ENCODE data around the gene MAP7D1.
"Not testable (repeated sequence)": the region's sequence is repeated elsewhere in the genome, so short reads cannot be mapped to it uniquely, and the experiment has no call there.

The MAP7D1 gene

GRCh38 chr1:36172017-36172747 is 16.2 kb downstream of the MAP7D1 start:
- DNase-seq, result no peak

DNA sequence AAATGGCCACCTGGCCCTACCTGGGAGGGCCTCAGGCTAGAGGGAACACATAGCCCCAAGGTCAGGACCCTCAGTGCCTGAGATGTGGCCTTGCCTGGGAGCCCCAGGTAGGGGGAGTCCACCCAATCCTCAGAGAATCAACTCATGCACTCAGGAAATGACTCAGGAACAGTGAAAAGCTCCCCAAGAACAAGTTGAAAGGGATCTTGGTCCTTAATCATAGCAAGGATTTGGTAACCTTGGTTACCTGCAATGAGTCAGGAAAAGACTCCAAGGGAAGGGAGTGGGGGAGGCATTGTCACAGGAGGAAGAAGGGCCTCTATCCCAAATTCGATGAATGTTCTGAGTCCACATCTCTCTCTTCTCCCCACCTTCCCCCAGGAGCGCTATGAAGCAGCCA is 17.0 kb downstream of the MAP7D1 start:
- DNase-seq, result no peak

DNA sequence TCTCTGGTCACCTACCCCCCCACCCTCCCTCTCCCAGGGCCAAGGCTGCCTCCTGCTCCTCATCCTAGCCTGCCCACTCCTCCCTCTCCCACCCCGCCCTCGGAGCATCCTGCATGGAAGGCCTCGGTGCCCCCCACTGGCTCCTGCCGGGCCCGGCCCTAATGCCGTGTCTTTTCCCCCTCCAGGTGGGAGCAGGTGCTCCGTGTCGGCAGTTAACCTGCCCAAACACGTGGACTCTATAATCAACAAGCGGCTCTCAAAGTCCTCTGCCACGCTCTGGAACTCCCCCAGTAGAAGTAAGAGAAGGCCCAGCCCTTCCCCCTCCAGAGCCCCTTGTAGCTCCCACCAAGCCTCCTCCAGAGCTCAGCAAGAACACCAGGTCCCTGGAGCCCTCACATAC is 18.8 kb downstream of the MAP7D1 start:
- no peak for DNase-seq

DNA sequence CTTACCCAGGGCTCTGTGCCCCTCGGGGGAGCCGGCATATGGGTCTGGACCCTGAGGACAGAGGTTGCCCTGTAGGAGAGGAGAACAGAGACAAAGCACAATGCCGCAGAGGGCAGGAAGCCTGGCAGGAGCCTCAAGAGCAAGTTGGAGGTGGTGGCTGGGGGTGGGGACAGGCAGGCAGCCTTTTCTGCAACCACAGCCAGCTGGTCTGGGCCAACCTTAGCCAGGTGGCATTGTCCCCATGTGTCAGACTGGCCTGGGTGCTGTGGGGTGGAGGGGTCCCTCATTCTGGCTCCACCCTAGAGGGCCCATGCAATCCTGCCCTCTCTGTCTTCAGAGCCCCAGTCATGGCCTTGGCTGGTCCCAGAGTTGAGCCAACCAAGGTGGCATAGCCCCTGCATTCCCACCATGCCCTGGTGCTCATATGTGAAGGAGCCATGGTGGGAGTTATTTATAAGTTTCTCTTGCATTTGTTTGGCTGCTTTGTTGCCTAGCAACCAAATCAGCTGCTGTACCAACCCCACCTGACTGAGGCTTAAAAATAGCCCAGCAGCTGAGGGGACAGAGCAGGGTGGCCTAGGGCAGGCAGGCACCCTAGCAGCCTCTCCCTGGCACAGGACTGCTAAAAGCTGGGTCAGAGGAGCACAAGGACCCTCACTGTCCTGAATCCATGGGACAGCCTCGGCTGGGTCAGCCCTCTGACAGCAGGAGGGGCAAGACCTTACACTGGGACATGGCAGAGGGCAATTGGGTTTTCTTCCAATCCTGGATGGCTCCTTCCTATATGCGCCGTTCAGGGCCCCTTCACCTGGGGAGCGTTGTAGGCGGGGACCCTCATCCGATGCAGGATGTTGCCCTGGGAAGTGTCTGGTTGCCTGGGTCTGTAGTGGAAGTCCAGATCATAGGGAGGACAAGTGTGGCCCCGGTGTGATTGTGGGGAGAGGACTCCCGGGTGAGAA is 19.5 kb downstream of the MAP7D1 start:
- DNase-seq, result peak; percentile 5

DNA sequence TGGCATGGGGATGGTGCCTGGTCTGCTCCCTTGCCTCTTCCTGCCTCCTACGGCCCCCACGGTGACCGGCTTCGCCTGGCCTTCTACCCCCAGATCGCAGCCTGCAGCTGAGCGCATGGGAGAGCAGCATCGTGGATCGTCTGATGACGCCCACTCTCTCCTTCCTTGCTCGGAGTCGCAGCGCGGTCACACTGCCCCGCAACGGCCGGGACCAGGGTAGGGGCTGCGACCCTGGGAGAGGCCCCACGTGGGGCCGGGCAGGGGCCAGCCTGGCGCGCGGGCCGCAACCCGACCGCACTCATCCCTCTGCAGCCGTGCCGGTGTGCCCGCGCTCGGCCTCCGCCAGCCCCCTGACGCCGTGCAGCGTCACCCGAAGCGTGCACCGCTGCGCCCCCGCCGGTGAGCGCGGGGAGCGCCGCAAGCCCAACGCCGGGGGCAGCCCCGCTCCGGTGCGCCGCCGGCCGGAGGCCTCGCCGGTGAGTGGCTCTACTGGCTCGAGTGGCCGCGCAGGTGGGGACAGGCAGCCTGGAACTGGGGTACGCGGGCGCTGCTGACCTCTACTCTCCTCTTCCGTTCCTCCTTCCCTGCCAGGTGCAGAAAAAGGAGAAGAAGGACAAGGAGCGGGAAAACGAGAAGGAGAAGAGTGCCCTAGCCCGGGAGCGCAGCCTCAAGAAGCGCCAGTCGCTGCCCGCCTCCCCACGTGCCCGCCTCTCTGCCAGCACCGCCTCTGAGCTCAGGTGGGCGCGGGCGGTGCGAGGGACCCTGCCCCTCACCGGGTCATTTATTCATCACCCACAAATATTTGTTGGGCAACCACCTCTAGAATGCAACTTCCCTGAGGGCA is 20.4 kb downstream of the MAP7D1 start:
- no peak for DNase-seq

GRCh38 chr1:36177589-36178431 is 21.9 kb downstream of the MAP7D1 start:
- DNase-seq, result no peak

GRCh38 chr1:36178471-36179219 is 22.7 kb downstream of the MAP7D1 start:
- no peak for DNase-seq

DNA sequence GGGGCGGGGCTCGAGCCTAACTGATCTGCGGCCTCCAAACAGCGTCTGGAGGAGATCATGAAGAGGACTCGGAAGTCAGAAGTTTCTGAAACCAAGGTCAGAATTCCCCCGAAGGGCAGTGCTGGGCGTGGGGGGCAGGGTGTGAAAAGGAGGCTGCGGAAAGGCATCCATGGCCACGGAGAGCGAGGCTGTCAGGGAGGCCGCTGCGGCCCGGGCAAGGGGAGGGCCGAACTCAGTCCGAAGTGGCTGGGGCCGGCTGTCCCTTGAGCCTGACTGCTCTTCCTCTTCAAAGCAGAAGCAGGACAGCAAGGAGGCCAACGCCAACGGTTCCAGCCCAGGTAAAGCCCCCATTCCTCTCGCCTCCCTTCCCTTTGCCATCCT is 23.2 kb downstream of the MAP7D1 start:
- no peak for DNase-seq

DNA sequence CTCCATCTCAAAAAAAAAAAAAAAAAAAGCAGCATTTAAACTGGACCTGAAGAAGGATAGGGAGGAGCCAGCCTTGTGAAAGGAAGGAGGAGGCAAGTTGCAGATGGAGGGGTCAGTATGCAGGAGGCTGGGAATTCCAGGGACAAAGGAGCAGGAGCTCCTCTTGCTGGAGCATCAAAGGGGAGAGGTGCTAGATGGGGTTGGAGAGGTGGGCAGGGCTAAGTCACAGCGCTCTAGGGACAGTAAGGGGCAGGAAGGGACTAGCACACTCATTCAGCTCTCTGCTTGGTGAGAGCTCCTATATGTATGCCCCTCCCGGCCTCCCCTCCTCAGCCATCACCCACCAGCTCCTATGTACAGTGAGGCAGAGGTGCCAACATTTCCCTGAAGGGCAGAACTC is 26.8 kb downstream of the MAP7D1 start:
- DNase-seq, result peak; percentile 44

GRCh38 chr1:36183309-36183856 is 27.4 kb downstream of the MAP7D1 start:
- DNase-seq, result no peak

GRCh38 chr1:36187800-36188593 is 32.0 kb downstream of the MAP7D1 start:
- peak; percentile 79 for DNase-seq

- not testable (repeated sequence) for DNase-seq
These were observed 40.8 kb downstream of the MAP7D1 start for GRCh38 chr1:36196805-36197204.

DNA sequence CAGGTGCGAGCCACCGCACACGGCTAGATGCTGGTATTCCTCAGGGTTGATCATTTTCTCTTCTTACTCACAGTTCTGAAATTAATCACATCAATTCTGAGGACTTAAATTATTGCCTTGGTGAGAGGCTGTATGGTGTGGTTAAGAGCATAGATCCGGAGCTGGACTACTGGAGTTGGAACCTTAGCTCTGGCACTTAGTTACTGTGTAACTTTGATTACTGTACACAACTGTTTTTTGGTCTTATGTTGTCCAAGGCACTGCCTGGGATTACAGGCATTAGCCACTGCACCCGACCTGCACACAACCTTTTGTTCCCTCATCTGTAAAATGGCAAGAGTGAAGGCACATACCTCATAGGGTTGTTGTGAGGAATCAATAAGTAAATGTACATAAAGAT is 42.7 kb downstream of the MAP7D1 start:
- DNase-seq, result no peak

- no peak for DNase-seq
These were observed 44.2 kb downstream of the MAP7D1 start for GRCh38 chr1:36199934-36200741.

GRCh38 chr1:36203027-36203553 is 47.1 kb downstream of the MAP7D1 start:
- no peak for DNase-seq

DNA sequence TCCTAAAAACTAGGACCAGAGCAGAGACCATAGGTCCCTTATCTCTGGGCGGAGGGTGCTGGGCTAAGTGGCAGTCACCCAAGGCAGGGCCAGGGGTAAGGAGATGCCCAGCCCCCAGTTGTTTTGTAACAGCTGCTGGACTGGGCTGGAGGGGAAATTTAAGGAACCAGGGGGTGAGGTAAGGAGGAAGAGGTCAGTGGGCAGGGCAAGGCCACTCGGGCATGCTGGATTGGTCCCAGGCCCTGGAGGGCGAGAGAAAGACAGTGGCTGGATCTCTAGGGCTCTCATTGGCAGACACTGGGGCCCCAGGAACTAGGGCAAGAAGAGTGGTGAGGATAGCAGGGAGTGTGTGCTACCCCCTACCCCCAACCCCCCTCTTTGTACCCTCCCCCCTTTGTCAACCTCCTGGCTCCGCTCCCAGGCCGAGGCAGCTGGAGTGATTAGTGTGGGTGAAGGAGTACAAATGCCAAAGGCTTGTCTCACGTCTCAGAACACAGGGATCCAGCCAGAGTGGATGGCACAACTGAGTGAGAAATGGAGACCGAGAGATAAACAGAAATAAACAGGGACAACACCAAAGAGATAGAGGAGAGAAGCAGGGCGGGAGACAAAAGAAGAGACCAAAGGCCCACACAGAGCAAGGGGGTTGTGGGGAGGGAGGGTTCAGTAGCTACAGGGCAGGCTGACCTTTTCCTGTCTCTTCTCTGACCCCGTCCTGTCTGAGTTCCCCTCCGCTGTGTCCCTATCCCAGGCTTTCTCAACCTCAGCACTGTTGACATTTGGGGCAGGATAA is 47.8 kb downstream of the MAP7D1 start:
- DNase-seq, result peak; percentile 48

DNA sequence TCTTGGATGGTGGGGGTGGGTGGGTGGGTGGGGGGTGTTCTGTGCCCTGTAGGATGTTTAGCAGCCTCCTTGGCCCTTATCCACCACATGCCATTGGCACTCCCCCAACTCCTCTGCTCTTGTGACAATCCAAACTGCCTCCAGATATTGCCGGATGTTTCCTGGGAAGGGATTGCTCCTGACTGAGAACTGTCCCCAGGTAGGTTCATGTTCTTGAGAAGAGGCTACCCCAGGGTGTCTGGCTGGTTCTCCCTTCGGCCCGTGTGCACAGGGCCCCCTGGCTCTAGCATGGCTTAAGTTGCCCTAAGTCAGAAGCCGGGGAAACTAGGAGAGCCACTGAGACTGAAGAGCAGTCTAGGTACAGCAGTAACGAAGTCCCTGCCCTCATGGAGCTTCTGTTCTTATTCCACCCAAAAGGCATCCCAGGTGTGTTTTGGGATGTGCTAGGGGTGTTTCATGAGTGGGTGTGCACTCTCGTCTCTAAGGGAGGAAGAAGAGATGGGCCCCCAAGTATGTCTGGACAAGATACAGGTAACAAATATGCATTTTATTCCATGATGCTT is 48.5 kb downstream of the MAP7D1 start:
- DNase-seq, result peak; percentile 44

DNA sequence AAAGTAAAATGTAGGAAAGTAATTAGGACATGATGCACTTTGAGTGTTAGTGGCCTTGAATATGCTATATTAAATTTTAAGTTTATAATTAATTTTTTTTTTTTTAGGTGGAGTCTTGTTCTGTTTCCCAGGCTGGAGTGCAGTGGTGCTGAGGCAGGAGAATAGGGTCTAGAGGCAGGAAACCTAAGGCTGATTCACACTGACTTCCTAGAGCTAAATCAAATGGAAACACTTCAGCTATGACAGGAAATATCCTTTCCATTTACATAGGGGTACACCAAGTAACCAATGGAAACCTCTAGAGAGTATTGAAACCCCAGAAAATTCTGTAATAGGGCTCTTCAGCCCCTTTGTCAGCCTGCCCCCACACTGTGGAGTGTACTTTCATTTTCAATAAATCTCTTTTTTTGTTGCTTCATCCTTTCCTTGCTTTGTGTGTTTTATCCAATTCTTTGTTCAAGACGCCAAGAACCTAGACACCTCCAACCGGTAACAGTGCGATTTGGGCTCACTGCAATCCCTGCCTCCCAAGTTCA is 50.4 kb downstream of the MAP7D1 start:
- DNase-seq, result no peak

Data from NCI-H2029 (cell line).